ENCODE results near the gene ZNF669. TPM values are rescaled to one million over a fixed set of nuclear protein-coding genes. Genes with fewer than 3 reads are reported as not detected.
"Not testable (repeated sequence)": the region's sequence is repeated elsewhere in the genome, so short reads cannot be mapped to it uniquely, and the experiment has no call there.

Gene ZNF669
- polyA plus RNA-seq, 1 of the 3 experiments (the other 2 are of a cell fraction): 3.3 TPM

GRCh38 chr1:247147781-247148180, 43.6 kb upstream of the ZNF669 start:
- Histone ChIP-seq H3K79me2 (ENCODE audit: insufficient read depth) (peaks cover 3% of the 10 kb centered on the region; the same call in 1 of the 2 replicates), H2AFZ (ENCODE audit: low read depth) (no peak overlapping the region), H3K4me1 (ENCODE audit: control insufficient read depth in 1 of 2, insufficient read depth in 2 of 2, low read depth in 1 of 2, low read length in 1 of 2) (no peaks in the 10 kb centered on the region), H3K9ac (no peak overlapping the region), H4K20me1 (ENCODE audit: insufficient read depth) (no peaks in the 10 kb centered on the region), H3K9me3 (no peaks in the 10 kb centered on the region), H3K27ac (ENCODE audit: low read depth in 2 of 2, low read length in 1 of 2) (no peak overlapping the region), H3K36me3 (replicated peaks in 1 of 2; ENCODE audit: control insufficient read depth in 1 of 2, insufficient read depth in 2 of 2, low read length in 1 of 2) (peaks cover 13 to 39% of the 10 kb centered on the region in 2 experiments), H3F3A (replicated peaks; ENCODE audit: insufficient read depth) (no peaks in the 10 kb centered on the region), H3K4me2 (no peak overlapping the region), H3K27me3 (ENCODE audit: insufficient read depth) (no peaks in the 10 kb centered on the region), H3K4me3 (ENCODE audit: low read depth in 2 of 2, low read length in 1 of 2) (no peak overlapping the region; a peak in 1 of 4 replicates), H3K9me2 (no peaks in the 10 kb centered on the region)
- POLR2A ChIA-PET: no interaction called here
- 97% methylated on average over 2 of the region's 2 CpGs for WGBS (ENCODE audit: low lambda C conversion rate)
- CTCF ChIA-PET: no interaction called here
- TF ChIP-seq EP300 (IDR thresholded peaks at IDR 0.05; ENCODE audit: borderline replicate concordance in 1 of 2, low read depth in 1 of 2, low read length in 1 of 2): no peak
- no peak for TF ChIP-seq ZBTB33 (IDR thresholded peaks at IDR 0.05; ENCODE audit: borderline replicate concordance, low read depth)
- no peak for TF ChIP-seq MXI1 (IDR thresholded peaks at IDR 0.05; ENCODE audit: low read depth, low read length)
- no peak for TF ChIP-seq RCOR1 (IDR thresholded peaks at IDR 0.05; ENCODE audit: low read length)
- TF ChIP-seq PBX3 (IDR thresholded peaks at IDR 0.05): no peak
- no peak for TF ChIP-seq POLR2AphosphoS5 (IDR thresholded peaks at IDR 0.05; ENCODE audit: low read depth, low read length)
- TF ChIP-seq RFX5 (IDR thresholded peaks at IDR 0.05; ENCODE audit: low read length): no peak
- no peak for TF ChIP-seq USF2 (IDR thresholded peaks at IDR 0.05; ENCODE audit: borderline replicate concordance, low read depth, low read length)
- no peak for TF ChIP-seq FOXM1 (IDR thresholded peaks at IDR 0.05; ENCODE audit: low read depth)
- TF ChIP-seq FOSL2 (IDR thresholded peaks at IDR 0.05; ENCODE audit: borderline replicate concordance, low read depth): no peak
- no peak for TF ChIP-seq GABPA (IDR thresholded peaks at IDR 0.05; ENCODE audit: low read depth)
- no peak for TF ChIP-seq TAF1 (IDR thresholded peaks at IDR 0.05; ENCODE audit: borderline replicate concordance, low read depth, low read length)
- no peak for TF ChIP-seq GATA2 (CRISPR knock-in tag; IDR thresholded peaks at IDR 0.05)
- TF ChIP-seq TCF12 (IDR thresholded peaks at IDR 0.05): no peak
- no peak for TF ChIP-seq IRF3 (IDR thresholded peaks at IDR 0.05; ENCODE audit: low read depth, low read length)
- TF ChIP-seq RXRA (IDR thresholded peaks at IDR 0.05; ENCODE audit: borderline replicate concordance, low read depth): no peak
- no peak for TF ChIP-seq MAX (IDR thresholded peaks at IDR 0.05; ENCODE audit: low read depth)
- no peak for DNase-seq

GRCh38 chr1:247147120-247147519, 43.0 kb upstream of the ZNF669 start:
- H3K4me2 ChIP-seq; CTCF ChIA-PET; H3K9me2 ChIP-seq; H3K79me2 ChIP-seq (ENCODE audit: insufficient read depth); H2AFZ ChIP-seq (ENCODE audit: low read depth); H3K27me3 ChIP-seq (ENCODE audit: insufficient read depth); DNase-seq; H3K4me3 ChIP-seq (ENCODE audit: low read depth in 2 of 2, low read length in 1 of 2); H3K4me1 ChIP-seq (ENCODE audit: control insufficient read depth in 1 of 2, insufficient read depth in 2 of 2, low read depth in 1 of 2, low read length in 1 of 2); H4K20me1 ChIP-seq (ENCODE audit: insufficient read depth); H3F3A ChIP-seq (replicated peaks; ENCODE audit: insufficient read depth); H3K27ac ChIP-seq (ENCODE audit: low read depth in 2 of 2, low read length in 1 of 2); POLR2A ChIA-PET; H3K9me3 ChIP-seq; H3K9ac ChIP-seq: not testable (repeated sequence)
- 91% methylated on average over 10 of the region's 10 CpGs for WGBS (ENCODE audit: low lambda C conversion rate)
- peaks cover 13 to 42% of the 10 kb centered on the region in 2 experiments for H3K36me3 ChIP-seq (replicated peaks in 1 of 2; ENCODE audit: control insufficient read depth in 1 of 2, insufficient read depth in 2 of 2, low read length in 1 of 2)

All from SK-N-SH (cell line).